HepG2 (cell line): Measurements from ENCODE around the gene NYAP2. TPM values are rescaled to one million over a fixed set of nuclear protein-coding genes. Genes with fewer than 3 reads are reported as not detected.

ENCODE experiments used
- ATAC-seq: fragments of 200-7000 bp; cut with Tn5 transposase; 3 replicates; pipeline ENCODE4 v1.9.1; 2020; ENCODE audit warnings: mild to moderate bottlenecking, moderate library complexity
- BruUV-seq: library from RNA; stranded (reverse); fragments of 400-500 nt; replicated peaks from 2 replicates; lab custom pipeline; 2021; lab: Mats Ljungman, UMichigan
- CTCF ChIA-PET: fragments of 300-600 bp; formaldehyde crosslinking; extraction: SDS; loops from one replicate; lab custom pipeline; 2021; ENCODE audit warnings: low total read pairs, inconsistent platforms, low intra/inter-chr PET ratio; lab: Yijun Ruan, JAX
- POLR2A ChIA-PET: fragments of 350-600 bp; sonication (Branson Sonifier 250); formaldehyde crosslinking; loops from one replicate; lab custom pipeline; 2020; ENCODE audit warnings: antibody characterized with exemption, inconsistent platforms; lab: Yijun Ruan, JAX
- DNase-seq: peaks from one replicate; pipeline ENCODE4 v3.0.0-alpha.2; 2015; ENCODE audit warnings: low spot score
- FAIRE-seq: peaks from 3 replicates; lab custom pipeline; 2011; peaks lifted over from hg19 to GRCh38; lab: Jason Lieb, UNC
- H2AFZ ChIP-seq: one replicate; pipeline ENCODE4 v1.6.1; 2011; ENCODE audit warnings: low read length, inconsistent platforms
- H3K27ac ChIP-seq: fragments of 300-600 bp; 3 replicates; pipeline ENCODE4 v1.8.0; 2011; ENCODE audit warnings: mixed run types, mild to moderate bottlenecking, mixed read lengths, low read length, inconsistent platforms; ENCODE audit not compliant: insufficient read depth; ENCODE audit errors: extremely low read length
- H3K27me3 ChIP-seq, 2 experiments: fragments of 200-600 bp in 1 of 2; 2 replicates in 1 of 2; 3 replicates in 1 of 2; pipeline versions ENCODE4 v1.6.0 to v1.8.0; 2011; ENCODE audit warnings: low read length in 2 of 2, mild to moderate bottlenecking in 2 of 2, moderate library complexity in 2 of 2, inconsistent platforms in 1 of 2; ENCODE audit not compliant: insufficient read depth in 2 of 2, control insufficient read depth in 1 of 2
- H3K36me3 ChIP-seq, 2 experiments: fragments of 200-600 bp in 1 of 2; replicated peaks in 1 of 2; 2 replicates in 1 of 2; 3 replicates in 1 of 2; pipeline versions ENCODE4 v1.5.1 to v1.8.0; 2011; ENCODE audit warnings: low read length in 2 of 2, inconsistent platforms in 1 of 2; ENCODE audit not compliant: insufficient read depth in 2 of 2, control insufficient read depth in 1 of 2
- H3K4me1 ChIP-seq: 2 replicates; pipeline ENCODE4 v1.5.1; 2012; ENCODE audit warnings: low read length, inconsistent platforms; ENCODE audit not compliant: insufficient read depth
- H3K4me2 ChIP-seq: 2 replicates; pipeline ENCODE4 v1.6.0; 2011; ENCODE audit warnings: low read depth, low read length, inconsistent platforms
- H3K4me3 ChIP-seq, 3 experiments: fragments of 200-600 bp in 1 of 3; sonication (generic), shearing (Covaris generic) in 1 of 3; replicated peaks in 1 of 3; 2 replicates each; pipeline ENCODE4 v1.5.1; 2011 to 2016; ENCODE audit warnings: low read length in 3 of 3, inconsistent platforms in 2 of 3, low read depth in 2 of 3, mild to moderate bottlenecking in 2 of 3, control low read depth in 1 of 3, mixed read lengths in 1 of 3; ENCODE audit not compliant: insufficient read depth in 1 of 3
- H3K79me2 ChIP-seq: one replicate; pipeline ENCODE4 v1.6.1; 2011; ENCODE audit warnings: low read length, inconsistent platforms; ENCODE audit not compliant: insufficient read depth
- H3K9ac ChIP-seq: 2 replicates; pipeline ENCODE4 v1.6.0; 2011; ENCODE audit warnings: mild to moderate bottlenecking, low read depth, low read length, inconsistent platforms; ENCODE audit not compliant: insufficient read depth
- H3K9me3 ChIP-seq: 2 replicates; pipeline ENCODE4 v1.5.1; 2012; ENCODE audit warnings: mild to moderate bottlenecking, low read length
- H4K20me1 ChIP-seq: 2 replicates; pipeline ENCODE4 v1.6.0; 2011; ENCODE audit warnings: inconsistent platforms, mild to moderate bottlenecking, low read length, moderate library complexity; ENCODE audit not compliant: insufficient read depth
- BRCA1 ChIP-seq: sonication (generic); formaldehyde crosslinking; IDR thresholded peaks from 2 replicates; pipeline ENCODE4 v1.4.0; 2020; ENCODE audit warnings: missing genetic modification reagents
- HDAC6 ChIP-seq: fragments of 200-600 bp; sonication (generic); IDR thresholded peaks from 2 replicates; pipeline ENCODE4 v1.7.0; 2017; ENCODE audit warnings: mild to moderate bottlenecking, antibody characterized with exemption, low read length, low read depth
- KDM2A ChIP-seq: sonication (generic); formaldehyde crosslinking; IDR thresholded peaks from 2 replicates; pipeline ENCODE4 v1.4.0; 2020; ENCODE audit warnings: low read depth, missing genetic modification reagents, borderline replicate concordance
- POLR2G ChIP-seq: fragments of 200-400 bp; formaldehyde crosslinking; IDR thresholded peaks from 2 replicates; pipeline ENCODE4 v1.6.1; 2018; ENCODE audit warnings: mild to moderate bottlenecking, low read depth, low read length, moderate library complexity
- RBM22 ChIP-seq: fragments of 200-400 bp; formaldehyde crosslinking; optimal IDR thresholded peaks from 2 replicates; pipeline ENCODE3; 2017; ENCODE audit warnings: mild to moderate bottlenecking, low read length, moderate library complexity
- SNRNP70 ChIP-seq: fragments of 200-400 bp; formaldehyde crosslinking; IDR thresholded peaks from 2 replicates; pipeline ENCODE4 v1.6.1; 2017; ENCODE audit warnings: mild to moderate bottlenecking, low read depth, low read length, moderate library complexity
- SP4 ChIP-seq: sonication (generic); formaldehyde crosslinking; IDR thresholded peaks from 2 replicates; pipeline ENCODE4 v1.8.1; 2023; ENCODE audit warnings: mild to moderate bottlenecking, missing genetic modification reagents
- SP5 ChIP-seq: IDR thresholded peaks from 2 replicates; pipeline ENCODE4 v1.6.1; 2016; ENCODE audit warnings: low read depth, borderline replicate concordance
- SSRP1 ChIP-seq: IDR thresholded peaks from 2 replicates; pipeline ENCODE4 v1.6.1; 2016; ENCODE audit warnings: control low read depth
- TRAFD1 ChIP-seq: sonication (generic); formaldehyde crosslinking; IDR thresholded peaks from 2 replicates; pipeline ENCODE4 v1.5.1; 2020; ENCODE audit warnings: missing genetic modification reagents, mild to moderate bottlenecking, borderline replicate concordance
- ZMAT5 ChIP-seq: sonication (generic); formaldehyde crosslinking; IDR thresholded peaks from 2 replicates; pipeline ENCODE4 v1.5.0; 2020; ENCODE audit warnings: mild to moderate bottlenecking, low read depth, missing genetic modification reagents, borderline replicate concordance
- ZNF101 ChIP-seq: sonication (generic); formaldehyde crosslinking; IDR thresholded peaks from 2 replicates; pipeline ENCODE4 v1.4.0; 2020; ENCODE audit warnings: mild to moderate bottlenecking, low read depth, missing genetic modification reagents, borderline replicate concordance
- ZNF367 ChIP-seq: sonication (generic); formaldehyde crosslinking; IDR thresholded peaks from 2 replicates; pipeline ENCODE4 v1.4.0; 2020; ENCODE audit warnings: missing genetic modification reagents, borderline replicate concordance
- ZNF430 ChIP-seq: sonication (generic); formaldehyde crosslinking; IDR thresholded peaks from 2 replicates; pipeline ENCODE4 v1.9.0; 2021; ENCODE audit warnings: mild to moderate bottlenecking, missing genetic modification reagents
- ZNF644 ChIP-seq: IDR thresholded peaks from 2 replicates; pipeline ENCODE4 v1.6.1; 2016; ENCODE audit warnings: low read depth
- ZNF670 ChIP-seq: sonication (generic); formaldehyde crosslinking; IDR thresholded peaks from 2 replicates; pipeline ENCODE4 v1.8.0; 2022; ENCODE audit warnings: mild to moderate bottlenecking, missing genetic modification reagents, borderline replicate concordance
- WGBS: methylation state at CpG from one replicate; pipeline ENCODE4 v1.1.6; 2017; ENCODE audit warnings: low lambda C conversion rate; 5-methylcytosine and 5-hydroxymethylcytosine counted together
- in situ Hi-C: cut with HindIII; loops from 2 replicates; pipeline ENCODE4 v1.10.0; 2017; ENCODE audit warnings: low pct_unique_long_range_greater_than_20kb; ENCODE audit not compliant: extremely low pct_ligation_motif_present
- intact Hi-C: fragments of 100-400 bp; cut with micrococcal nuclease; formaldehyde crosslinking; loops from one replicate; pipeline ENCODE4 v1.10.0; 2022; ENCODE audit not compliant: unreplicated experiment
- polyA plus RNA-seq, 8 experiments: library from polyadenylated mRNA; depleted of rRNA in 3 of 8; stranded (reverse) in 7 of 8; unstranded in 1 of 8; fragments of >200 nt; fragmentation: Illumina TruSeq in 4 of 8; extraction: Trizol in 4 of 8; gene quantifications; 2 replicates each; pipeline versions ENCODE4 v1.2.1 to v1.2.3, GENCODE V29; 2011 to 2016; ENCODE audit warnings: low read depth in 4 of 8, missing spikeins in 1 of 8, mixed read lengths in 1 of 8; ENCODE audit not compliant: insufficient read depth in 1 of 8
- total RNA-seq, 5 experiments: library from RNA; depleted of rRNA; stranded (reverse); fragments of >200 nt; fragmentation: Illumina TruSeq; extraction: Trizol; gene quantifications; 2 replicates each; pipeline ENCODE4 v1.2.3, GENCODE V29; 2016; ENCODE audit warnings: low read depth in 1 of 5
- TF ChIP-seq, protein P1 (sequence below): sonication (generic); formaldehyde crosslinking; IDR thresholded peaks from 2 replicates; pipeline ENCODE4 v1.4.0; 2020; ENCODE audit warnings: mild to moderate bottlenecking, missing genetic modification reagents

NYAP2 gene
- total and polyA plus RNA-seq, 2 of the 13 experiments (the other 11 are each of a cell fraction or from before 2014, with no cell fraction given), result not detected

GRCh38 chr2:225598897-225599296 is 199.4 kb downstream of the NYAP2 start:
- H3K4me3 ChIP-seq, result no peak overlapping the region
- H3K79me2 ChIP-seq, result no peaks in the 10 kb centered on the region
- ChIA-PET POLR2A (no interaction called here), CTCF (no interaction called here)
- H3K27me3 ChIP-seq, result no peaks in the 10 kb centered on the region
- H3K36me3 ChIP-seq, result no peaks in the 10 kb centered on the region
- in situ Hi-C loops, result no loop called here
- H3K9me3 ChIP-seq, result no peaks in the 10 kb centered on the region
- FAIRE-seq, result no peak
- BruUV-seq, result no TSS peak
- H3K4me1 ChIP-seq, result no peaks in the 10 kb centered on the region
- no peak for ATAC-seq
- H3K27ac ChIP-seq, result no peak overlapping the region
- 0% methylated on average over 4 of the region's 4 CpGs for WGBS
- intact Hi-C loops, result no loop called here
- no peaks in the 10 kb centered on the region for H4K20me1 ChIP-seq
- H2AFZ ChIP-seq, result no peak overlapping the region
- DNase-seq, result no peak
- TF ChIP-seq POLR2G (no peak), ZNF101 (CRISPR knock-in tag) (no peak), ZNF670 (CRISPR knock-in tag) (no peak), ZNF430 (no peak), SP4 (no peak), RBM22 (no peak), ZNF367 (CRISPR knock-in tag) (no peak), ZMAT5 (CRISPR knock-in tag) (no peak), ZNF644 (no peak), SP5 (no peak), BRCA1 (CRISPR knock-in tag) (no peak), KDM2A (CRISPR knock-in tag) (no peak), SSRP1 (CRISPR knock-in tag) (no peak), TRAFD1 (CRISPR knock-in tag) (no peak), HDAC6 (no peak), SNRNP70 (no peak)
- TF ChIP-seq, protein P1, sequence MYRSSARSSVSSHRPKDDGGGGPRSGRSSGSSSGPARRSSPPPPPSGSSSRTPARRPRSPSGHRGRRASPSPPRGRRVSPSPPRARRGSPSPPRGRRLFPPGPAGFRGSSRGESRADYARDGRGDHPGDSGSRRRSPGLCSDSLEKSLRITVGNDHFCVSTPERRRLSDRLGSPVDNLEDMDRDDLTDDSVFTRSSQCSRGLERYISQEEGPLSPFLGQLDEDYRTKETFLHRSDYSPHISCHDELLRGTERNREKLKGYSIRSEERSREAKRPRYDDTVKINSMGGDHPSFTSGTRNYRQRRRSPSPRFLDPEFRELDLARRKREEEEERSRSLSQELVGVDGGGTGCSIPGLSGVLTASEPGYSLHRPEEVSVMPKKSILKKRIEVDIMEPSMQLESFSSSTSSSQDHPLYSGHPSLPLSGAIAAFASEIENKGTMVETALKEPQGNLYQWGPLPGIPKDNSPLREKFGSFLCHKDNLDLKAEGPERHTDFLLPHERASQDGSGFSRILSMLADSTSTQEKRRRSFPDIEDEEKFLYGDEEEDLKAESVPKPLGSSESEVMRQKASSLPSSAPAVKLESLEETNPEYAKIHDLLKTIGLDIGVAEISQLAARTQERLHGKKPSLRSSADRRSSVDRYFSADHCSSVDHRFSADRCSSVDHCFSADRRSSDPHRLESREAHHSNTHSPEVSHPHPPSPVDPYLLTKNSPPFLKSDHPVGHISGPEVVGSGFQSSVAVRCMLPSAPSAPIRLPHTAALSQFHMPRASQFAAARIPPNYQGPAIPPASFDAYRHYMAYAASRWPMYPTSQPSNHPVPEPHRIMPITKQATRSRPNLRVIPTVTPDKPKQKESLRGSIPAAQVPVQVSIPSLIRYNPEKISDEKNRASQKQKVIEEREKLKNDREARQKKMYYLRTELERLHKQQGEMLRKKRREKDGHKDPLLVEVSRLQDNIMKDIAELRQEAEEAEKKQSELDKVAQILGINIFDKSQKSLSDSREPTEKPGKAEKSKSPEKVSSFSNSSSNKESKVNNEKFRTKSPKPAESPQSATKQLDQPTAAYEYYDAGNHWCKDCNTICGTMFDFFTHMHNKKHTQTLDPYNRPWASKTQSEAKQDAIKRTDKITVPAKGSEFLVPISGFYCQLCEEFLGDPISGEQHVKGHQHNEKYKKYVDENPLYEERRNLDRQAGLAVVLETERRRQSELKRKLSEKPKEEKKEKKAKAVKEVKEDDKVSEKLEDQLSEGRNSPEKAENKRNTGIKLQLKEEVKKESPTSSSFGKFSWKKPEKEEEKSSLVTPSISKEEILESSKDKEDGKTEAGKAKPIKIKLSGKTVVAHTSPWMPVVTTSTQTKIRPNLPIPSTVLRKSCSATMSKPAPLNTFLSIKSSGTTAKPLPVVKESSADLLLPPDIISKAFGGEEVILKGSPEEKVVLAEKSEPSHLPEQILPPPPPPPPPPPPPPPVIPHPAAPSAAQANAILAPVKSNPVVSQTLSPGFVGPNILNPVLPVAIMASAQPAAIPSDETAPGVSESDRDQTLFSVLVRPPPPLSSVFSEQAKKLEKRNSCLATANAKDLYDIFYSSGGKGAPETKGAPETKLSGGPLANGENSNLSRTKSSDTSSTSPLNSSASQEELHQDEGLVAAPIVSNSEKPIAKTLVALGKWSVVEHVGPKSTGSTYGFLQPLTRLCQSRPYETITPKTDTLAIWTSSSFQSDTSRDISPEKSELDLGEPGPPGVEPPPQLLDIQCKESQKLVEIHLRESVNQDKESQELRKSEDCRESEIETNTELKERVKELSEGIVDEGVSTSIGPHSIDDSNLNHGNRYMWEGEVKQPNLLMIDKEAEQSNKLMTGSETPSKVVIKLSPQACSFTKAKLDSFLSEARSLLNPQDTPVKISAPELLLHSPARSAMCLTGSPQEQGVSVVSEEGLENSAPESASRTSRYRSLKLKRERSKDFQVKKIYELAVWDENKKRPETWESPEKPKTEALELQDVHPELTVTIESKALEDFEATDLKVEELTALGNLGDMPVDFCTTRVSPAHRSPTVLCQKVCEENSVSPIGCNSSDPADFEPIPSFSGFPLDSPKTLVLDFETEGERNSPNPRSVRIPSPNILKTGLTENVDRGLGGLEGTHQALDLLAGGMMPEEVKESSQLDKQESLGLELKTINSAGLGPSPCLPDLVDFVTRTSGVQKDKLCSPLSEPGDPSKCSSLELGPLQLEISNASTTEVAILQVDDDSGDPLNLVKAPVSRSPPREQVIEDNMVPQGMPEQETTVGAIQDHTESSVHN (CRISPR knock-in tag), result no peak
- H3K4me2 ChIP-seq, result no peak overlapping the region
- no peak overlapping the region for H3K9ac ChIP-seq
